HG02588 (cell line): ENCODE measurements around the gene SIRPB1.
"Not testable (repeated sequence)": the region's sequence is repeated elsewhere in the genome, so short reads cannot be mapped to it uniquely, and the experiment has no call there.

Source experiments
- ATAC-seq: cut with Tn5 transposase; IDR thresholded peaks from one replicate; pipeline ENCODE4 v1.9.1; 2021; ENCODE audit warnings: mild to moderate bottlenecking, moderate library complexity; ENCODE audit not compliant: unreplicated experiment

The SIRPB1 gene

DNA sequence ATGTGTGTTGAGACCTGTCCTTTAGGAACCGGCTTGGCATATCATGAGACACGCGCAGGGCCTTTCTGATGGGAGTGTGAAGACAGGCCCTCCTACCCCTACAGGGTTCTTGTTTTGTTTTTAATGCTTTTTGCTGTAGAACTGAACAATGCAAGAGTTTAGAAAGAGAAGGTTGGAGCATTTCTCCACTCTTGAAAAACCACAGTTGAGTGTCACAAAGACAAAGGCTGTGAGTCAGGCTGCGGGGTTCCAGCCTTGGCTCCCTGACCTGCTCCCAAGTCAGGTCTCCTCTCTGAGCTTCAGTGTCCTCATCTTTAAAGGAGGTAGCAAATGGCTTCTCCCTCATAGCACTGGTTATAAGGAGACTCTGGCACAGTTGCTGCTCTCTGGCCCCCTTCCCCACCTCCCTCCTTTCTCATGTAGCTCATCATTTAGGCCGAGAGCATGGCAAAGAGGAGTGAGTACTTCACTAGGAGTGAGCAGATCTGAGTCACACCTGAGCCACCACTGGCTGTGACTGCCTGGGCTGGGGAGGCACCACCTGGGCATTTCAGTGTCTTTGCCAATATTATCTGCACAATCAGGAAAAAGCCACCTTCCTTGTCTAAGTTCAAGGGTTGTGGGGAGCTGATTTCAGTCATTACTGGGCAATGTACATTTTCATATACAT is 11.0 kb downstream of the SIRPB1 start:
- ATAC-seq, result not testable (repeated sequence)

DNA sequence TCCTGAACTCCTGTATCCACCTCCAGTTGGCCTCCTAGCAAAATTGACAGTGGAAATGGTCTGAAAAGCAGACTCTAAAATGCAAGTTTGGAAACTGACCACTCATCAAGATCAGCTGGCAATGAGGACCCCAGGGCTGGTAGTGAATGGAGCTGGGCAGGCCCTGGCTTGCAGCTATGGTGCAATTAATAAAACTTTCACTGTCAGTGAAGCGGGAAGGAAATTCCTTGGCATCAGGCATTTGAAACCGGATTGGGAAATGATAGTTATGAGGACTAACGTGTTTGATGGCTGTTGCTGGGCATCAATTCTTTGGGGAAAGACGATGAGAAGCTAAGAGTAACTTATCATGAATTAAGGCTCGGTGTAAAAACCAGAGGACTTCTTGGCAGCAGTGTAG is 19.1 kb downstream of the SIRPB1 start:
- no peak for ATAC-seq

DNA sequence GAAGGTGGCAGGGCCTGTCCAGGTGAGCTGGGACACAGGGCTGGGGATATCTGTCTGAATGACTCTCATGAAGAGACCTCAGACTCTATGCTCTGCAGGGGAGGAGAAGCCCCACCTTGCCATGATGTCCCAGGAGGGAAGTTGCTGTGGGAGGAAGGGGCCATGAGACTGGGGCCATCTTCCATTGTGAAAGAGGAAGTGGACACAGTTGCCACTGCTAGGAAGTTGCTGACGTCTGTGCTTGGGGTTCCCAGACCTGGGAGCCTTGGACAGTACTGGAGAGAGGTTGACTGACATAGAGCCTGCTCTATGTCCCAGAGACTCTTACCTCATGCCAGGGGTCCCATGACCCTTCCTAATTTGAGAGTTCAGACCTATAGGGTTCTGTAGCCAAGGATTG is 24.5 kb downstream of the SIRPB1 start:
- ATAC-seq, result no peak

DNA sequence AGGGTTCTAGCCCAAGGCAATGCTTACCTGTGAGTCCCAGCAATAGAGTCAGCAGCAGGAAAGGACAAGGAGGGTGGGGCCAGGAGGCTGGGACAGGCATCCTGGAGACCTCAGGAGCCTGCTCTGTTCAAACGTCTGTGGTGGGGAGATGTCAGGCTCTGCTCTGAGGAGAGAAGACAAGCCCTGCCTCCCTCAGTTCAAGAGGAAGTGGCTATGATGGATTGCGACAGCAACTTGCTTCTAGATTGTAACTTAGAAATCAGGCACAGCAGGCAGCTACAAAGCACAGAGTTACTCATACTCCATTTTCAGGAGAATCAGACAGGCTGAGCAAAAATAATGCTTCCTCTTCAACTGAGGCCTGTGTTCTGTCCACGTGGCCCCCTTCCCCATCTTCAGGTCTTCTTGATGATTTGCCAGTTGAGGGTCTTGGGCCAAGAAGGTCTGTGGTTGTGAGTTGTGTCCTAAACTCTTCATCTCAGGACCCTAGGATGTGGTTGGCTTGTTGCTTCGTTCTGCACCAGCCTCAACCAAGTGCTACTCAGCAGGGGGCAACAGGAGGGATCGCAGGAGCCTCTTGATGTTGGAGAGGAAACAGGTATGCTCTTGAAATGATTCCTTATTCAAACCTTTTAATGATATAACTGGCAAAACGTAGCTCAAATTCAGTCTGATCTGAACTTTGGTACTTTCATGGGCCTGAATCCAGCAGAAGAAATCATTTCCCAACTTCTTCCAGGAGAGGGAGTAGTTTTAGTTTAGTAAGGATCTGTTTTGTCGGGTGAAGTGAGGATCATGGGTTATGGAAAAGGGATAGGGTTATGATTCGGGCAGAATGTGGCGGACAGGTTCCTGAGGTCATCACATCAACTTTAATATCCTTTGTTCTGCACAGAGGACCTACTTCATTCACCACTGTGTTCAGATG is 31.0 kb downstream of the SIRPB1 start:
- ATAC-seq, result no peak

DNA sequence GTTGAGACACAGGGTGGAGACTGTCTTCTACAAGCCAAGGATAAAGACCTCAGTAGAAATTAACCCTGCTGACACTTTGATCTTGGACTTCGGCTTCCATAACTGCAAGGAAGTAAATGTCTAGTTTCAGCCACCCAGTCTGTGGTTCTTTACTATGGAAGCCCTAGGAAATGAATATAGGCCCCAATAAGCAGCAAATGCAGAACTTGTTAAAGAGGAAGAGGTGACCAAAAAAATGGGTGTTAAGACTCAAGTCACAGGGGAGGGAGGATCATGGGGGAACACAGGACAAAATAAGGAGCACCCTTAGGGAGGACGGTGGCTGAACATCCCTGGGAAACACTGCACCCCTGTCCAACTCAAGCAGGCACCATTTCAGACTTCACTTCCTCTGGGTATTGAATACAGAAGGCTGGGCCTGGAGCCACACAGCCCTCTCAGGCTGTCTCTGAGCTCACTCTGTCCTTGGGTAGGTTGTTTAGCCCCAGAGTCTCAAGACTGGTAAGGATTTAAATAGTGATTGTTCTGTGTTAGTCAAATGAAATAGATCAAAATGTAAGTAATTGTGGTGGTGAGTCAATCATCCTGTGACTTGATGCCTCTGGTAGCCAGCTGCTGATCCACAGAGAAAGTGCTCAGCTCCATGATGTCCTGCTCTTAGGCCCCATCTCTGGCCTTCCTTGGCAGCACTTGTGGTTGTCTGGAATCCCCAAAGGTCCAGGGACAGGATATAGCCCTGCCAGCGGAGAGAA is 31.9 kb downstream of the SIRPB1 start:
- no peak for ATAC-seq

DNA sequence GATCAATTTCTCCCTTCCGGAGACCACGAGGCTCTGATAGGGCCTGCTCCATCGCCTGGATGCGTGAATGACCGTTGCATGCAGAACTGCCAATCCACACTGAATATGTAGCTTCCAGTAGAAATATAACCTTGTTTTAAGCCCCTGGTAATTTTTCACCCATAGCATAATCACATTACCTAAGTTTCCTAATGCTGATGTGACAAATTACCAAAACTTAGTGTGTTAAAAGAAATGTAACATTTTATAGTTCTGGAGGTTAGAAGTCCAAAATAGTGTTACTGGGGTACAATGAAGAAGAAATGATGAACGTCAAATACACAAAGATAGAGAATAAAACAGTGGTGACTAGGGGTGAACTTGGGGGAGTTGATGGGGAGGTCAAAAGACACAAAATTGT is 40.3 kb downstream of the SIRPB1 start:
- no peak for ATAC-seq

DNA sequence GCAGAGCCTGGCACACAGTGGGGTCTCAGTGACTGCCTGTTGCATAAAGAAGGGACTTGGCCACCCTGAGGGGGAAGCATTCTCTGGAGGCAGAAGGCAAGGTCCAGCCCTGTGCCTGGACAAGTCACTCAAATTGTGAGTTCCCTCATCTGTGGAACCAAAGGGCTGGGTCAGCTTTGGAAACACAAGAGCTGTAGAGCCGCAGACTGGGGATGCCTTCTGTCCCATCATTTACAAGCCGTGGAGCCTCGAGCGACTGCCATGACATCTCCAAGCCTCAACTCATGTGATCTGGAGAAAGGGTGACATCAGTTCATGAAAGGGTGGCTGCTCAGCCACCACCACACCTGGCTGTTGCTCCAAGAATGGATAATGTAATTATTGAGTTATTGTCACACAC is 41.9 kb downstream of the SIRPB1 start:
- ATAC-seq, result no peak

DNA sequence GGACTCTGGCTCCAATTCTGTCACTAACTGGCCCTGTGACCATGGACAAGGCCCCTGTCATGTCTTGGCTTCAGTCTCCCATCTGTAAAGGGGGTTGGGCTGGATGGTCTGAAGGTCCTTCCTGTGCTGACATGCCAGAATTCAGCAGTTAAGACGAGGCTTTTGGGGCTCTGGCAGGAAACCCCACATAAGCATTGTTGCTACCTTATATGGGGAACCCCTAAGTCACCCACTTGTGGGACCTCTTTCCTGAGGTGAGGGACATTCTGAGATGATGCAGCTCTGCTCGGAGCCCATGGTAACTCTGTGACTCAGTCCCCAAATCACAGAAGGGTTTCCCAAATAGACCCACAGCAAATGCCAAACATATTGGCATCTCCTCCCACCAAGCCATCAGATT is 42.5 kb downstream of the SIRPB1 start:
- ATAC-seq, result not testable (repeated sequence)

DNA sequence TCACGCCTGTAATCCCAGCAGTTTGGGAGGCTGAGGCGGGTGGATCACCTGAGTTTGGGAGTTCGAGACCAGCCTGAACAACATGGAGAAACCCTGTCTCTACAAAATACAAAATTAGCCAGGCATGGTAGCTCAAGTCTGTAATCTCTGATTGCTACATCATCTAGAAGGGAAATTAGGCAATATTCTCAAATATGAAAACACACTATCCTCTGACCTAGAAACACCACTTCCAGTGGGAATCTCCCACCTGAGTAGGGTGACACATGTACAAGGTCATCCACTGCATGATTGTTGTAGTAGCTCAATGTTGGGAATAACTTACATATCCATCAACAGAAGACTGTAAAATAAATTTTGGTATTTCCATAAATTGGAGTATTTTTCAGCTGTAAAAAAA is 43.2 kb downstream of the SIRPB1 start:
- no peak for ATAC-seq

DNA sequence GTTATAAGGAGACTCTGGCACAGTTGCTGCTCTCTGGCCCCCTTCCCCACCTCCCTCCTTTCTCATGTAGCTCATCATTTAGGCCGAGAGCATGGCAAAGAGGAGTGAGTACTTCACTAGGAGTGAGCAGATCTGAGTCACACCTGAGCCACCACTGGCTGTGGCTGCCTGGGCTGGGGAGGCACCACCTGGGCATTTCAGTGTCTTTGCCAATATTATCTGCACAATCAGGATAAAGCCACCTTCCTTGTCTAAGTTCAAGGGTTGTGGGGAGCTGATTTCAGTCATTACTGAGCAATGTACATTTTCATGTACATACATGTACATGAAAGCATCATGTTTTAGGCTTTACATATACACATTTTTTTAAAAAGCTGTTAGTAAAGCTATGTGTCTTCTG is 43.8 kb downstream of the SIRPB1 start:
- ATAC-seq, result not testable (repeated sequence)

DNA sequence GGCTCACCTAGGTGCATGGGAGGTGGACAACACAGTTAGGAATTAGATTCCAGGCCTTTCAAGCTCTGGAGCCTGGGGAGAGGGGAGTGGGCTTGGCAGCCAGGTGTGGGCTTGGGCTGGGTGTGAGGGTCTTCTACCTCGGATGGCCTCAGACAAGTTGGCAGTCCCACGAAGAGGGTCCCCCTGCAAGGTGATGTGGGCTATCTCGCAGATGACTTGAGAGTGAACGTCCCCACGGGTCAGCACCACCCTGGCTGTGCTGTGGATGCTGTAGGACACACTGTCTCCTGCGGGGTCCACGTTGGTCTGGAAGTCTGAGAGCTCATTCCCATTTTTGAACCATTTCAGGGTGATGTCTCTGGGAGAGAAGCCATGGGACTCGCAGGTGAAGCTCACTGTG is 48.2 kb downstream of the SIRPB1 start:
- not testable (repeated sequence) for ATAC-seq
